ENCODE measurements around the gene KLHL1.
"Not testable (repeated sequence)": the region's sequence is repeated elsewhere in the genome, so short reads cannot be mapped to it uniquely, and the experiment has no call there.

KLHL1 gene, protein sequence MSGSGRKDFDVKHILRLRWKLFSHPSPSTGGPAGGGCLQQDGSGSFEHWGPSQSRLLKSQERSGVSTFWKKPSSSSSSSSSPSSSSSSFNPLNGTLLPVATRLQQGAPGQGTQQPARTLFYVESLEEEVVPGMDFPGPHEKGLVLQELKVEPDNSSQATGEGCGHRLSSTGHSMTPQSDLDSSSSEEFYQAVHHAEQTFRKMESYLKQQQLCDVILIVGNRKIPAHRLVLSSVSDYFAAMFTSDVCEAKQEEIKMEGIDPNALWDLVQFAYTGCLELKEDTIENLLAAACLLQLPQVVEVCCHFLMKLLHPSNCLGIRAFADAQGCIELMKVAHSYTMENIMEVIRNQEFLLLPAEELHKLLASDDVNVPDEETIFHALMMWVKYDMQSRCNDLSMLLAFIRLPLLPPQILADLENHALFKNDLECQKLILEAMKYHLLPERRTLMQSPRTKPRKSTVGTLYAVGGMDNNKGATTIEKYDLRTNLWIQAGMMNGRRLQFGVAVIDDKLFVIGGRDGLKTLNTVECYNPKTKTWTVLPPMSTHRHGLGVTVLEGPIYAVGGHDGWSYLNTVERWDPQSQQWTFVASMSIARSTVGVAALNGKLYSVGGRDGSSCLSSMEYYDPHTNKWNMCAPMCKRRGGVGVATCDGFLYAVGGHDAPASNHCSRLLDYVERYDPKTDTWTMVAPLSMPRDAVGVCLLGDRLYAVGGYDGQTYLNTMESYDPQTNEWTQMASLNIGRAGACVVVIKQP

DNA sequence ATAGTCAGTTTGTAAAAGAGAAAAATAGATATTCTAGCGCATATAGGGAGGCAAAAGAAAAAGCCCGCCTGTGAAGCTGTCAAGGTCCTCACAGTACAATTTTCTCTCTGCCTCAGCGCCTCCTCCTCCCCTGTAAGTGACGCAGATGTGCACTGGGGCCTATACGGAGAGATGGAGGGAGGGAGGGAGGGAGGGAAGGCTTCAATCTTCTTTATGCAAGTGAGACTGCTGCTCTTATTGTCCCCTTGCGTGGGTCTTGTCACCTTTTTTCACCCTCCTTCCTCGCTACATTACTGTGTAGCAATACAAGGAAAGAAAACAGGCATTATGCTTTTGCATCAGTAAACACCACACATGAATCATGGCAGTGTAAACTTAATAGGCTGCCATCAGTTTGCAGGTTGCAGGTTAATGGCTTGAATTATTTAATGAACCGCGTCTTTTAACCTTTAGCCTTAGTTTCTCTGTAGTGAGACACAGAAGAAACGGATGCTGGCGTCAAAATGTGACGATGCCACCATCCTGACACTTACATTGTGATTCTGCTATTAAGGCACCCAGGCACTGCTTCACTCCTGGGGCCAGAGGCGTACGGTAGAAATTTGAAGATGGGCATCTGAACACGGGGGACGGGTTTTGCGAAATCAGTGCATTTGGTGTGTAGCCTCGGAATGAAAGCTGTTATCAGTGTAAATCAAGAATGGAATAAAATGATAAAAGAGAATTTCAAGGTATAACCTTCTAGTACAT is at the start of gene KLHL1:
KLHL1 (minus strand) TSS at position 97 of the 750 bp plus-strand sequence. CDS start 753 bp downstream, outside the sequence.
- H3K4me3 ChIP-seq (ENCODE audit: low read depth, low read length): peak within 1 kb of the TSS; percentile 28
- ChIA-PET POLR2A (no interaction called here), CTCF (no interaction called here)
- no peak for TF ChIP-seq ZNF837 (tag by site-specific recombination; IDR thresholded peaks at IDR 0.05)
- no peak for TF ChIP-seq ZNF629 (tag by site-specific recombination; IDR thresholded peaks at IDR 0.05)
- no peak for TF ChIP-seq ZNF433 (tag by site-specific recombination; IDR thresholded peaks at IDR 0.05; ENCODE audit: low read depth)
- no peak for TF ChIP-seq WT1 (tag by site-specific recombination; IDR thresholded peaks at IDR 0.05)
- no peak for TF ChIP-seq ZNF335 (tag by site-specific recombination; conservative IDR thresholded peaks at IDR 0.05)
- no peak for TF ChIP-seq PRDM4 (tag by site-specific recombination; IDR thresholded peaks at IDR 0.05)
- H3K36me3 ChIP-seq (ENCODE audit: control insufficient read depth in 2 of 2, insufficient read depth in 1 of 2, low read length in 2 of 2): no peaks in the 10 kb centered on the region
- H3K9me3 ChIP-seq (ENCODE audit: control insufficient read depth, insufficient read depth, low read depth, low read length): no peaks in the 10 kb centered on the region
- no peaks in the 10 kb centered on the region for H3K4me1 ChIP-seq (ENCODE audit: control insufficient read depth, insufficient read depth, low read length)
- no peak within 1 kb of the TSS for H3K27ac ChIP-seq (ENCODE audit: extremely low read depth, low read depth, low read length)

DNA sequence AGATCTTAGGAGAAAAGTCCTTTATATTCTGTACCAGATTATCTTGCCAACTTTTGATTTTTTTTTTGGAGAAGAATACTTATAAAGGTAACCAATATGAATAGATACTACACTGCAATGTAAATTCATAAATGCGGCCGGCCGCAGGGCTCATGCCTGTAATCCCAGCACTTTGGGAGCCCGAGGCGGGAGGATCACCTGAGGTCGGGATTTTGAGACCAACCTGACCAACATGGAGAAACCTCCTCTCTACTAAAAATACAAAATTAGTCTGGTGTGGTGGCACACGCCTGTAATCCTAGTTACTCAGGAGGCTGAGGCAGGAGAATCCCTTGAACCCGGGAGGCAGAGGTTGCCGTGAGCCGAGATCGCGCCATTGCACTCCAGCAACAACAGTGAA is 34.4 kb upstream of the KLHL1 start:
- H3K36me3 ChIP-seq (ENCODE audit: control insufficient read depth in 2 of 2, insufficient read depth in 1 of 2, low read length in 2 of 2); H3K9me3 ChIP-seq (ENCODE audit: control insufficient read depth, insufficient read depth, low read depth, low read length); H3K4me3 ChIP-seq (ENCODE audit: low read depth, low read length); H3K27ac ChIP-seq (ENCODE audit: extremely low read depth, low read depth, low read length); H3K4me1 ChIP-seq (ENCODE audit: control insufficient read depth, insufficient read depth, low read length); CTCF ChIA-PET; POLR2A ChIA-PET: not testable (repeated sequence)

DNA sequence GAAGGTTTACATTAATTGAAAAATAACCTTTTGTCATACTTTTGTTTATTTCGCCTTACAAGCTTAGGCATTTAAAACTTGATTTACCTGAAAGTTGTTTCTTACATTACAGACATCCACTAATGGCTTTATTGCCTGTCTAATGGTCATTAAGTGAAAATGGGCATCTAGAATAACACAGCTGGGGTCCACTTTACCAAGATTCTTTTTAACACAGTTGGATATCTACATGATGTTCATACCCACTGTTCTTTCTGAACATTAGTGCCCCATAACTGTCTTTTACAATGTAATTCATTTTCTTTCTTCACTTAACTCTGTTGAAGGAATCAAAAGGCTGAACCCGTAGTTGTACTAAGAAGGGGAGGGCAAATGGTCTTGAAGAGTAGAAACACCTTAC is 19.8 kb upstream of the KLHL1 start:
- ChIA-PET POLR2A (no interaction called here), CTCF (no interaction called here)
- TF ChIP-seq ZNF785 (tag by site-specific recombination; IDR thresholded peaks at IDR 0.05): no peak
- TF ChIP-seq REPIN1 (tag by site-specific recombination; IDR thresholded peaks at IDR 0.05; ENCODE audit: low read depth): no peak
- no peak for TF ChIP-seq KLF10 (tag by site-specific recombination; IDR thresholded peaks at IDR 0.05)
- TF ChIP-seq ZNF610 (tag by site-specific recombination; IDR thresholded peaks at IDR 0.05; ENCODE audit: borderline replicate concordance): no peak
- TF ChIP-seq ZNF184 (tag by site-specific recombination; IDR thresholded peaks at IDR 0.05): no peak
- no peak for TF ChIP-seq ZNF121 (tag by site-specific recombination; IDR thresholded peaks at IDR 0.05)
- TF ChIP-seq SETDB1 (IDR thresholded peaks at IDR 0.05; ENCODE audit: insufficient read length, low read length): no peak
- TF ChIP-seq PRDM4 (tag by site-specific recombination; IDR thresholded peaks at IDR 0.05): no peak
- TF ChIP-seq OVOL3 (tag by site-specific recombination; IDR thresholded peaks at IDR 0.05): no peak
- no peak for TF ChIP-seq MEIS1 (CRISPR knock-in tag; IDR thresholded peaks at IDR 0.05; ENCODE audit: borderline replicate concordance)
- TF ChIP-seq ZNF677 (tag by site-specific recombination; IDR thresholded peaks at IDR 0.05): no peak
- no peak for TF ChIP-seq HOXC10 (CRISPR knock-in tag; IDR thresholded peaks at IDR 0.05)
- no peak for TF ChIP-seq ZNF776 (tag by site-specific recombination; IDR thresholded peaks at IDR 0.05; ENCODE audit: borderline replicate concordance)
- TF ChIP-seq KLF8 (tag by site-specific recombination; IDR thresholded peaks at IDR 0.05): no peak
- TF ChIP-seq HOXA7 (CRISPR knock-in tag; IDR thresholded peaks at IDR 0.05; ENCODE audit: borderline replicate concordance): no peak
- no peak for TF ChIP-seq ZFP41 (tag by site-specific recombination; IDR thresholded peaks at IDR 0.05; ENCODE audit: borderline replicate concordance)
- no peaks in the 10 kb centered on the region for H3K9me3 ChIP-seq (ENCODE audit: control insufficient read depth, insufficient read depth, low read depth, low read length)
- H3K36me3 ChIP-seq (ENCODE audit: control insufficient read depth in 2 of 2, insufficient read depth in 1 of 2, low read length in 2 of 2): no peaks in the 10 kb centered on the region
- no peak overlapping the region for H3K27ac ChIP-seq (ENCODE audit: extremely low read depth, low read depth, low read length)
- no peak overlapping the region for H3K4me3 ChIP-seq (ENCODE audit: low read depth, low read length)
- H3K4me1 ChIP-seq (ENCODE audit: control insufficient read depth, insufficient read depth, low read length): no peaks in the 10 kb centered on the region

Measured in HEK293 (cell line).